ENCODE data around the gene PCCA. TPM values are rescaled to one million over a fixed set of nuclear protein-coding genes. Genes with fewer than 3 reads are reported as not detected.

Gene PCCA
- total and polyA plus RNA-seq, 2 of the 13 experiments (the other 11 are each of a cell fraction or from before 2014, with no cell fraction given), result 15.0 to 32.2 TPM

GRCh38 chr13:100543872-100544602, 455.1 kb downstream of the PCCA start (continued):
- TF ChIP-seq ZBTB25 (CRISPR knock-in tag; IDR thresholded peaks at IDR 0.05), result 0 out of 2 replicates have a peak, but pooled peaks have one; percentile 39
- TF ChIP-seq ZFP1 (CRISPR knock-in tag; IDR thresholded peaks at IDR 0.05), result no peak
- no peak; the same call in 1 of the 2 replicates for TF ChIP-seq RERE (CRISPR knock-in tag; IDR thresholded peaks at IDR 0.05; ENCODE audit: low read depth)
- TF ChIP-seq ADNP (CRISPR knock-in tag; IDR thresholded peaks at IDR 0.05), result no peak
- TF ChIP-seq NFYC (CRISPR knock-in tag; IDR thresholded peaks at IDR 0.05), result no peak
- TF ChIP-seq BCL6 (CRISPR knock-in tag; IDR thresholded peaks at IDR 0.05), result peak; percentile 76
- TF ChIP-seq IRF9 (CRISPR knock-in tag; IDR thresholded peaks at IDR 0.05; ENCODE audit: borderline replicate concordance), result no peak
- no peak for TF ChIP-seq ARID2 (CRISPR knock-in tag; IDR thresholded peaks at IDR 0.05; ENCODE audit: borderline replicate concordance)
- no peak for TF ChIP-seq ZNF407 (CRISPR knock-in tag; IDR thresholded peaks at IDR 0.05; ENCODE audit: not compliant biosample characterization)
- TF ChIP-seq SALL1 (CRISPR knock-in tag; IDR thresholded peaks at IDR 0.05), result peak; percentile 92
- no peak for TF ChIP-seq SMARCC2 (IDR thresholded peaks at IDR 0.05)
- TF ChIP-seq ZEB1 (IDR thresholded peaks at IDR 0.05; ENCODE audit: insufficient replicate concordance, low read depth), result no peak
- TF ChIP-seq CHCHD3 (CRISPR knock-in tag; IDR thresholded peaks at IDR 0.05), result no peak
